Fibroblast of villous mesenchyme (primary cell): Measurements from ENCODE around the gene SDHAF2. TPM values are rescaled to one million over a fixed set of nuclear protein-coding genes. Genes with fewer than 3 reads are reported as not detected.

Source experiments
- DNase-seq: peaks from one replicate; pipeline ENCODE4 v3.0.0-alpha.2; 2010; ENCODE audit warnings: low read depth
- H3K4me3 ChIP-seq: 2 replicates; pipeline ENCODE4 v1.5.1; 2011; ENCODE audit warnings: low read depth, mild to moderate bottlenecking, low read length
- CTCF ChIP-seq: IDR thresholded peaks from 2 replicates; pipeline ENCODE4 v1.5.1; 2012; ENCODE audit warnings: low read depth, mild to moderate bottlenecking, low read length; ENCODE audit not compliant: insufficient read depth
- total RNA-seq: library from RNA; depleted of rRNA; stranded (reverse); fragments of >200 nt; gene quantifications from 2 replicates; pipeline ENCODE4 v1.2.3, GENCODE V29; 2012

SDHAF2 gene
- total RNA-seq, 1 donor, result 37.6 TPM

GRCh38 chr11:61487342-61488025 is 57.6 kb downstream of the SDHAF2 start:
- DNase-seq, result no peak
- TF ChIP-seq CTCF, result no peak
- no peak overlapping the region for H3K4me3 ChIP-seq

- no peak for TF ChIP-seq CTCF
- DNase-seq, result peak; percentile 28
- no peak overlapping the region for H3K4me3 ChIP-seq
Observed at GRCh38 chr11:61488651-61489291, 58.8 kb downstream of the SDHAF2 start.

GRCh38 chr11:61489833-61490721 is 60.2 kb downstream of the SDHAF2 start:
- DNase-seq, result no peak

GRCh38 chr11:61491736-61492395 is 61.9 kb downstream of the SDHAF2 start:
- TF ChIP-seq CTCF, result no peak
- H3K4me3 ChIP-seq, result no peak overlapping the region
- DNase-seq, result no peak

More at GRCh38 chr11:61489833-61490721, 60.2 kb downstream of the SDHAF2 start:
- no peak for TF ChIP-seq CTCF
- no peak overlapping the region for H3K4me3 ChIP-seq

- DNase-seq, result no peak
- no peak for TF ChIP-seq CTCF
- no peak overlapping the region for H3K4me3 ChIP-seq
Observed at GRCh38 chr11:61494381-61494961, 64.5 kb downstream of the SDHAF2 start.
